ENCODE measurements around the gene NEGR1.

- no peak for TF ChIP-seq POLR2A (IDR thresholded peaks at IDR 0.05)
- no peak for TF ChIP-seq CTCF (IDR thresholded peaks at IDR 0.05)
Measured at GRCh38 chr1:71350805-71351204, 931.5 kb downstream of the NEGR1 start.

Data from Peyer's patch (tissue), 4 donors.